Aorta (tissue), 5 donors: ENCODE results near the gene DMRT3. TPM values are rescaled to one million over a fixed set of nuclear protein-coding genes. Genes with fewer than 3 reads are reported as not detected.

Experiments
- ATAC-seq: fragments of 200-7000 bp; cut with Tn5 transposase; one replicate; pipeline ENCODE4 v1.9.1; 2022; ENCODE audit warnings: moderate library complexity; ENCODE audit not compliant: low FRiP score
- DNase-seq, 2 donors: peaks; one replicate each; pipeline ENCODE4 v3.0.0-alpha.2; 2020
- H3K27ac ChIP-seq, 2 donors: one replicate each; pipeline ENCODE4 v1.5.1; 2013; ENCODE audit warnings: low read length in 2 of 2, mild to moderate bottlenecking in 2 of 2, moderate library complexity in 2 of 2, control low read depth in 1 of 2, inconsistent platforms in 1 of 2, low read depth in 1 of 2
- H3K27me3 ChIP-seq, 2 donors: one replicate each; pipeline ENCODE4 v1.6.1; 2013; ENCODE audit warnings: control low read depth in 1 of 2, low read length in 1 of 2, mild to moderate bottlenecking in 1 of 2, moderate library complexity in 1 of 2; ENCODE audit not compliant: insufficient read depth in 2 of 2, control insufficient read depth in 1 of 2
- H3K36me3 ChIP-seq, 2 donors: one replicate each; pipeline ENCODE4 v1.6.1; 2013; ENCODE audit warnings: control low read depth in 1 of 2, low read length in 1 of 2, mild to moderate bottlenecking in 1 of 2; ENCODE audit not compliant: insufficient read depth in 2 of 2, control insufficient read depth in 1 of 2
- H3K4me1 ChIP-seq, 2 donors: one replicate each; pipeline ENCODE4 v1.6.1; 2013; ENCODE audit warnings: low read length in 2 of 2, control low read depth in 1 of 2, mild to moderate bottlenecking in 1 of 2, moderate library complexity in 1 of 2; ENCODE audit not compliant: insufficient read depth in 2 of 2, control insufficient read depth in 1 of 2
- H3K4me3 ChIP-seq, 2 donors: one replicate each; pipeline ENCODE4 v1.5.1; 2013; ENCODE audit warnings: low read length in 2 of 2, control low read depth in 1 of 2, mild to moderate bottlenecking in 1 of 2
- H3K9me3 ChIP-seq: one replicate; pipeline ENCODE4 v1.6.1; 2013; ENCODE audit warnings: mild to moderate bottlenecking, low read length; ENCODE audit not compliant: control insufficient read depth
- whole genome bisulfite sequencing, 2 donors: extraction: QIAGEN DNeasy Blood & Tissue Kit; methylation state at CpG; one replicate each; pipeline ENCODE4 v1.1.7; 2013; 5-methylcytosine and 5-hydroxymethylcytosine counted together
- intact Hi-C, 2 donors: fragments of 100-400 bp; cut with DNase I; formaldehyde crosslinking; loops; one replicate each; pipeline versions ENCODE4 v1.14.2 to v1.15.0; 2022
- polyA plus RNA-seq, 2 donors: library from polyadenylated mRNA; stranded (reverse); fragments of 200-250 nt; gene quantifications; one replicate each; pipeline ENCODE4 v1.2.3, GENCODE V29; 2013
- total RNA-seq, 2 donors: library from RNA; stranded (reverse); fragmentation: NEBNext Ultra II Directional; extraction: Animal tissue kit (Norgen Biotek cat#: 25700); gene quantifications; one replicate each; pipeline ENCODE4 v1.2.1, GENCODE V29; 2021
- donor health status: healthy with polysubstance abuse.
- donor health status: Bipolar disorder and iron deficiency.
- donor health status: DM: no; HTN: no; CAD: no.
- donor health status: DM: no; HTN: no; CAD: no.
- donor health status: DM: yes; HTN: yes; CAD: no.

Gene DMRT3
- total and polyA plus RNA-seq, 4 donors, result 0.26 to 1.2 TPM; not detected in 2

DNA sequence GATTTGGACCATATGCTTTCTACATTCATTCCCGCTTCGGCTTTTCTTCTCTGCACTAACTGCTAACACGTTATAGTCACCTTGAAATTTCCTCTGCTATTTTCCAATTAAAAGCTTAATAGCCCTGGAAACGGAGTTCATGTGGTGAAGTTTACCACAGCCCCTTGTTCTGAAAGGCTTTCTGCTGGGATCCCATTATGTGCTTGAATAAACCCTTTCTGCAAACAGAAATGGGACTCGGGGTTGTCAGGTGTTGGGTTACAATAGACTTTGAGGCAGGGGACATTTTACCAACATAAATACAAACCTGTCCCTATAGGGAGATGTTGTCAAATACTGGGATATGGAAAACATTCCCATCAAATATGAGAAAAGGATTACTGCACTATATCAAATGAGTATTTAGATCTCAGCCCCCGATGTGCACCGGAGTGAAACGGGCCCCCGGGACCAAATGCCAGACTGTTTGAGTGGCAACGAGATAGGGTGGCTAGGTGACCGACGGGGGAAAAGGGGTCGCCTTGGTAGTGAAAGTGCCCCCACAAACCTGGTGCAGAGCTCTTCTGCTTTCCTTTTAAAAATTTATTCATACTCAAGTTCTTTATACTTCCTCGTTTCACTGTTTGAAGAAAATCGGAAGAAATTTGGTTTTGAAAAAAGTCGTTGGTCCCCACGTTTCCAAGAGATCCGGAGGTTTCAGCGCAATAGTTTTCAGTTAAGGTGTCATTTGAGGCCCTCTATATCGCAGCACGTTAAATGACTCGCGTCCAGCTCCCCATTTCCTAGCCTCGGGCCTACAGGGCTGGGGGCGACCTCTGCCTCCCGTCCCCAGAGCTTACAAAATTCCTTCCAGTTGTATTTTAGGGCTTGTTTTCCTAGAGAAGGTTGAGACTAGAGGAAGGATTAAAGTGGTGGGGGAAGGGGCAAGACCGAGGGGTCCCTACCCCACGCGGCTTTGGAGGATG, 2.1 kb upstream of the DMRT3 start:
- H3K4me3 ChIP-seq, result no peak overlapping the region

DNA sequence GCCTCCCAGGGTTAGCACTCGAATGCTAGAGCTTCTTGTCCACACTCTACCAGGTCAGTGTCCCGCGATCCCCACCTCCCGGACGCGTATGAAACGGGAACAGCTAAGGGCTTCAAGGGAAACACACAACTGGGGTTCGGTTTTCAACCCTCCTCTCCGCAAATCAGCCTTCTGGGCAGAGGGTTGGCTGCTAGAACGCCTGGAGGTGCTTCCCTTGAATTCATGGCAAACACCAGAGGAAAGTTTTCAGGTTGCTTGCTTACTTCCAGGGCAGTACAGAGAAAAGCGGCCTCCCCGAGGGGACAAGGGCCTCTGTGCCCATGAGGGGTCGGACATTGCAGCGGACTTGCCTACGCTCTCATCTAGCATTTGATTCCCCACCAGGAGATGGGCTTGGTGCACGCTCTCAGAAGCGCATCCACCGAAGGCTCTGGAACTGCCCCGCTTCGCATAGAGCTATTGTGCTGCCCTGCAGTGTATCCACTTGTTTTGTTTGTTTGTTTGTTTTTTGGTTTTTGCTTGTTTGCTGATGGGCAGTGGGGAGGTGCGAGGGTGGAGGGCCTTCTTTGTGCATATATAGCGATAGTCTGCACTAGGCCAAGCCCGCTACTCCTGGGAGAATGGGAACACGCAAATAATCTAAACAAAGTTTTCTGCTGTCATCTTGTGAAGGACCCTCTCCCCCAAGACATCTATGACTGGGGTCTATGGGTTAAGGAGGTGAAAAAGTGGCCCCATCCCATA, 1.3 kb upstream of the DMRT3 start:
- no peaks in the 10 kb centered on the region for H3K4me1 ChIP-seq
- intact Hi-C loops, result no loop called here

More for the DNA sequence above, 2.1 kb upstream of the DMRT3 start:
- Histone ChIP-seq H3K9me3 (peaks cover 1% of the 10 kb centered on the region), H3K36me3 (no peaks in the 10 kb centered on the region), H3K4me1 (no peaks in the 10 kb centered on the region), H3K27ac (no peak overlapping the region), H3K27me3 (no peaks in the 10 kb centered on the region)
- no peak for DNase-seq
- ATAC-seq, result no peak
- 43 to 58% methylated on average over 29 of the region's 29 CpGs for WGBS, 2 donors
- intact Hi-C loops, result no loop called here

DNA sequence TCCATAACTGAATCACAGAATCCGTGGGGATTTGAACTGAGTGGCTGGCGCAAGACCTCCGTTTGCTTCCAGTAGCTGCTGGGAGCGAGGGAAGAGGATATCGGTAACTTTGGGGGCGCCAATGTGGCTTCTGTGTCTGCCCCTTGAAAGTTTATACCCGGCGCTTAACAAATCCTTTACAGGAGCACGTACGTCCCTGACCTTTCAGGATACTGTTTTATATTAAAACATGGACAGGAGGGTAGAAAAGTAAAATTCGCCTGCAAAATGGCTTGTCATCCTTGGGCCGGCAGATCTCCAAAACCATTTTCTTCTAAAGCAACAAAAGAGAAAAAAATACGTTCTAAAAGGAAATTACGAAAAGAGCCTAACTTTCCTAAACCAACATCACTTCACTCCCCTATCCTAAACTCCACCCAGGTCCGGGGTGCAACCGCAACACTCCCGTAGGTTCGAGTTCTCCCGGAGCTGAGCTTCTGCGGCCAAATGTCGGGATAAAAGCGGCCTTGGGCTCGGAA, 656 bp upstream of the DMRT3 start:
- intact Hi-C loops, result no loop called here
- Histone ChIP-seq H3K4me3 (no peak overlapping the region), H3K36me3 (no peaks in the 10 kb centered on the region), H3K4me1 (no peaks in the 10 kb centered on the region), H3K9me3 (no peaks in the 10 kb centered on the region), H3K27me3 (no peaks in the 10 kb centered on the region), H3K27ac (no peak overlapping the region)
- no peak for DNase-seq
- WGBS, 2 donors, result 13 to 19% methylated on average over 23 of the region's 23 CpGs
- ATAC-seq, result no peak

More for the DNA sequence above, 1.3 kb upstream of the DMRT3 start:
- DNase-seq (no peak), ATAC-seq (no peak)
- H3K4me3 ChIP-seq, result no peak overlapping the region
- no peak overlapping the region for H3K27ac ChIP-seq
- no peaks in the 10 kb centered on the region for H3K36me3 ChIP-seq
- 44 to 56% methylated on average over 24 of the region's 24 CpGs for WGBS, 2 donors
- H3K9me3 ChIP-seq, result no peaks in the 10 kb centered on the region
- no peaks in the 10 kb centered on the region for H3K27me3 ChIP-seq

DNA sequence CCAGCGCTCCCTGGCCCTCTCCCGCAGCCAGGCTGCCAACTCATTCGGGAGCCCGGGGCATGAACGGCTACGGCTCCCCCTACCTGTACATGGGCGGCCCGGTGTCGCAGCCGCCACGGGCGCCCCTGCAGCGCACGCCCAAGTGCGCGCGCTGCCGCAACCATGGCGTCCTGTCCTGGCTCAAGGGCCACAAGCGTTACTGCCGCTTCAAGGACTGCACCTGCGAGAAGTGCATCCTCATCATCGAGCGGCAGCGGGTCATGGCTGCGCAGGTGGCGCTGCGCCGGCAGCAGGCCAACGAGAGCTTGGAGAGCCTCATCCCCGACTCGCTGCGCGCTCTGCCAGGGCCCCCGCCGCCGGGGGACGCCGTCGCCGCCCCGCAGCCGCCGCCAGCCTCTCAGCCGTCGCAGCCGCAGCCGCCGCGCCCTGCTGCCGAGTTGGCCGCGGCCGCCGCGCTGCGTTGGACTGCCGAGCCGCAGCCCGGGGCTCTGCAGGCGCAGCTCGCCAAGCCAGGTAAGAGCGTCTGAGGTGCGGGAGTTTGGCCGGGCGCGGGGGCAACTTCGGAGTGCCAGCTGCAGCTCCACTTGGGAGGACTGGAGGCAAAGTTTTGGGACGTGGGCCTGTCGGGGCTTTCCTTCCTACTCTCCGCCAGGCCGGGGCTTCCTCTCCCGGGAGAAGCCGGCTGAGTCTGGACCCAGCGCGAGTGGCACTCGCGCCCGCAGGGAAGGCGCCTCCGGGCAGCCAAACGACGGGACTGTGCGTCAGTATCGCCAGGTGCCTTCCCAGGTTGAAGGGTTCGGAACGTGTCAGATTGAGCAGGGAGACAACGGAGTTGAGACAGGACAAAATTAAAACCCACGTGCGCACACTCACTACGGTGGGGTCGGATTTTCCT, 735 bp downstream of the DMRT3 start:
- no peaks in the 10 kb centered on the region for H3K4me1 ChIP-seq
- WGBS, 2 donors, result 9 to 10% methylated on average over 84 to 92 of the region's 92 CpGs
- no peaks in the 10 kb centered on the region for H3K27me3 ChIP-seq
- H3K27ac ChIP-seq, result no peak overlapping the region
- H3K4me3 ChIP-seq, result no peak overlapping the region
- DNase-seq (no peak), ATAC-seq (no peak)
- no peaks in the 10 kb centered on the region for H3K36me3 ChIP-seq
- intact Hi-C loops, result no loop called here
- no peaks in the 10 kb centered on the region for H3K9me3 ChIP-seq

DNA sequence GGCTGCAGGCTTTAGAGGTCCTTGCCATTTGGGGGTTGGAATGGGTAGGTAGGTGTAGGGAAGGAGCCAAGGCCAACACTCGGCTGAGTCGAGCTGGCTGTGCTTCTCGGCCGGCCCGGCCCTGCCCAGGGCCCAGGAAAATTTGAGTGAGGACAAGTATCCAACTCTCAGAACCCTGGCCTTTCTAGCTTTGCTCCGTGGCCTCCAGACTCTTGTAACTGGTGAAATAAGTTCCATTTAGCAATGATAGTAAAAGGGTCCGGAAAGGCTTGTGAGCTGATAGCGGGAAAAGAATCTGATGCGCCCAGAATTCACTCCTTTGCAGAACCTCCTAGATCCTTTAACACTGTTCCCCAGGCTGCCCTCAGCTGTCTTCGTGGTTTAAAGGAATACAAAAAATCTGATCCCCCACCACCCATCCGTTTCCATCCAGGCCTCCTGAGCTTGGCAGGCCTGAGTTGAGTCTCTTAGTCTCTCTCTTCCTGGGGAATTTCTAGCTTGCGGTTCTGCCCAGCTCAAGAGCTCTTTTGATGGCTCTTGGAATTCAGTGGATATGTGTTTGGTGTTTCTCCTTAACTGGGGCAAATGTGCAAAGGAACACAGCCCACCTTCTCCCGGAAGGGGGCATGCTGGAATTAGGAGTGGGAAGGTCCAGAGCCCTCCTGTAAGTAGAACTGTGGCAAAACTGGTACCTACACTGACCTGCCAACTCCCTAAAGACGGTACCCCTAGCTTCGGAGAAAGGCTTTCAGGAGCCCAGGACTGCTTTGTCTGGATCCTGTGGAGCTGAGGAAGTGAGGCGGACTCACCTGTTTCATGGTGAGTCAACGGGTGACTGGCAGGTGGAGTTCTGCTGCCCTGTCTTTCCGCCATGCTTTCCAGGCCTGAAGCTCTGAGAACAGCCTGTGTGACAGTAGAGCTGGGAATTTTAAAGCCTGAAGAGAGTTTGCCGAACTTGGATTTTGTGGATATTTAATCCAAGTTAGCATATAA, 1.7 kb downstream of the DMRT3 start:
- H3K36me3 ChIP-seq, result no peaks in the 10 kb centered on the region
- H3K27ac ChIP-seq, result no peak overlapping the region
- no peak overlapping the region for H3K4me3 ChIP-seq
- 80 to 83% methylated on average over 19 of the region's 19 CpGs for WGBS, 2 donors
- ATAC-seq, result no peak
- H3K27me3 ChIP-seq, result peaks cover 0 to 2% of the 10 kb centered on the region in 2 donors
- DNase-seq, result no peak
- H3K4me1 ChIP-seq, result no peaks in the 10 kb centered on the region
- H3K9me3 ChIP-seq, result no peaks in the 10 kb centered on the region
- intact Hi-C loops, result no loop called here

DNA sequence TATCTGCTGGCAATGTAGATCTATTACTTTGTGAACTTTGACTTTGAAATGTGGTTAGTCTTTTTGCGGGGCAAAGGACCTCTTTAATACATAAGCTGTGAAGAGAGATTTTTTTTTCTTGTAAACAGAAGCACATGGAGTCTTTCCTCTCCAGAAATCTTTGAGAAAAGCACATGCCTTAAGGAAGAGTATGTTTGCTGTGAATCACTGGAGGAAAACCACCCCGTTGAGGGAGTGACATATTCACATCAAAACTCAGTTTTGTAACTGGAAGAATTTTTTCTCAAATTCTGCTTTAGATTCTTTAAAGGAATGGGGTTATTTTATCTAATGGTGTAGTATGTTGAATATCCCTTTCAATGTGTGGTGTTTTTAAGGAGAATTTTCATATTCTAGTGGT, 3.5 kb downstream of the DMRT3 start:
- Histone ChIP-seq H3K4me3 (no peak overlapping the region), H3K27me3 (peaks cover 0 to 2% of the 10 kb centered on the region in 2 donors), H3K4me1 (no peaks in the 10 kb centered on the region), H3K27ac (no peak overlapping the region), H3K9me3 (no peaks in the 10 kb centered on the region), H3K36me3 (no peaks in the 10 kb centered on the region)
- DNase-seq, result no peak
- intact Hi-C loops, result no loop called here
- no peak for ATAC-seq
- WGBS, 2 donors, result 44 to 53% methylated on average over 2 of the region's 2 CpGs

- Histone ChIP-seq H3K36me3 (no peaks in the 10 kb centered on the region), H3K4me1 (no peaks in the 10 kb centered on the region), H3K27ac (no peak overlapping the region), H3K9me3 (peaks cover under 1% of the 10 kb centered on the region), H3K27me3 (peaks cover 0 to 2% of the 10 kb centered on the region in 2 donors), H3K4me3 (no peak overlapping the region)
- ATAC-seq, result no peak
- no peak for DNase-seq
- intact Hi-C loops, result no loop called here
- WGBS, 2 donors, result 28 to 31% methylated on average over 4 of the region's 4 CpGs
Observed at GRCh38 chr9:980640-981039, 4.2 kb downstream of the DMRT3 start.
